Trophoblast cell (in vitro differentiated cells and primary cell): ENCODE results near the gene TOM1L2.

Source experiments
- DNase-seq, 2 donors: peaks; one replicate each; pipeline ENCODE4 v3.0.0-alpha.2; 2016
- H2AFZ ChIP-seq: 2 replicates; pipeline ENCODE4 v1.6.1; 2013; ENCODE audit warnings: low read length, moderate library complexity, mild to moderate bottlenecking; ENCODE audit not compliant: insufficient read depth, poor library complexity
- H2AK5ac ChIP-seq: 2 replicates; pipeline ENCODE4 v1.6.1; 2013; ENCODE audit warnings: mild to moderate bottlenecking, low read length
- H2BK120ac ChIP-seq: 2 replicates; pipeline ENCODE4 v1.6.1; 2013; ENCODE audit warnings: low read length, mild to moderate bottlenecking, moderate library complexity; ENCODE audit not compliant: insufficient read depth, poor library complexity
- H2BK12ac ChIP-seq: 2 replicates; pipeline ENCODE4 v1.6.1; 2013; ENCODE audit warnings: mild to moderate bottlenecking, low read length, moderate library complexity
- H2BK5ac ChIP-seq: 2 replicates; pipeline ENCODE4 v1.6.1; 2013; ENCODE audit warnings: low read length, low read depth, moderate library complexity, mild to moderate bottlenecking; ENCODE audit not compliant: poor library complexity
- H3K14ac ChIP-seq: 2 replicates; pipeline ENCODE4 v1.6.1; 2013; ENCODE audit warnings: mild to moderate bottlenecking, low read length
- H3K18ac ChIP-seq: 2 replicates; pipeline ENCODE4 v1.6.1; 2013; ENCODE audit warnings: mild to moderate bottlenecking, low read length
- H3K23ac ChIP-seq: 2 replicates; pipeline ENCODE4 v1.6.1; 2013; ENCODE audit warnings: low read length
- H3K27ac ChIP-seq: 2 replicates; pipeline ENCODE4 v1.5.1; 2013; ENCODE audit warnings: low read depth, mild to moderate bottlenecking, inconsistent platforms, low read length, moderate library complexity
- H3K27me3 ChIP-seq: 2 replicates; pipeline ENCODE4 v1.6.1; 2013; ENCODE audit warnings: inconsistent platforms, mild to moderate bottlenecking, low read length, moderate library complexity; ENCODE audit not compliant: insufficient read depth
- H3K36me3 ChIP-seq, 2 experiments: 1 replicate in 1 of 2; 2 replicates in 1 of 2; pipeline ENCODE4 v1.6.1; 2013; ENCODE audit warnings: low read length in 2 of 2, mild to moderate bottlenecking in 2 of 2, moderate library complexity in 1 of 2; ENCODE audit not compliant: insufficient read depth in 2 of 2, control insufficient read depth in 1 of 2
- H3K4ac ChIP-seq: 2 replicates; pipeline ENCODE4 v1.6.1; 2013; ENCODE audit warnings: low read depth, mild to moderate bottlenecking, low read length, moderate library complexity
- H3K4me1 ChIP-seq, 2 experiments: 1 replicate in 1 of 2; 2 replicates in 1 of 2; pipeline ENCODE4 v1.6.1; 2013; ENCODE audit warnings: low read length in 2 of 2, mild to moderate bottlenecking in 2 of 2, moderate library complexity in 1 of 2; ENCODE audit not compliant: insufficient read depth in 2 of 2, control insufficient read depth in 1 of 2
- H3K4me2 ChIP-seq: 2 replicates; pipeline ENCODE4 v1.6.1; 2013; ENCODE audit warnings: inconsistent platforms, mild to moderate bottlenecking, low read length, moderate library complexity
- H3K4me3 ChIP-seq: 2 replicates; pipeline ENCODE4 v1.5.1; 2013; ENCODE audit warnings: mild to moderate bottlenecking, low read depth, low read length, inconsistent platforms
- H3K79me1 ChIP-seq: one replicate; pipeline ENCODE4 v1.6.1; 2013; ENCODE audit warnings: low read length
- H3K79me2 ChIP-seq: 2 replicates; pipeline ENCODE4 v1.6.1; 2013; ENCODE audit warnings: low read length, mild to moderate bottlenecking; ENCODE audit not compliant: control insufficient read depth, insufficient read depth, poor library complexity
- H3K9ac ChIP-seq: 2 replicates; pipeline ENCODE4 v1.6.1; 2013; ENCODE audit warnings: mild to moderate bottlenecking, low read length
- H3K9me3 ChIP-seq: 2 replicates; pipeline ENCODE4 v1.6.1; 2013; ENCODE audit warnings: low read depth, mild to moderate bottlenecking, control low read depth, inconsistent platforms, low read length; ENCODE audit not compliant: insufficient read depth
- H4K12ac ChIP-seq: 2 replicates; pipeline ENCODE4 v1.6.1; 2013; ENCODE audit warnings: low read depth, mild to moderate bottlenecking, low read length, moderate library complexity
- H4K8ac ChIP-seq: 2 replicates; pipeline ENCODE4 v1.6.1; 2013; ENCODE audit warnings: low read depth, mild to moderate bottlenecking, low read length, moderate library complexity
- H4K91ac ChIP-seq: one replicate; pipeline ENCODE4 v1.6.1; 2013; ENCODE audit warnings: low read depth, mild to moderate bottlenecking, low read length, moderate library complexity
- WGBS: extraction: QIAGEN DNeasy Blood & Tissue Kit; methylation state at CpG from one replicate; pipeline ENCODE4 v1.1.7; 2013; ENCODE audit warnings: missing lambda C conversion rate; ENCODE audit not compliant: insufficient read length, insufficient coverage; ENCODE audit errors: extremely low coverage; 5-methylcytosine and 5-hydroxymethylcytosine counted together

The TOM1L2 gene

GRCh38 chr17:17990282-17990681 lies 18.1 kb upstream of the TOM1L2 start:
- no peaks in the 10 kb centered on the region for H3K9me3 ChIP-seq
- no peak overlapping the region for H4K8ac ChIP-seq
- H3K27ac ChIP-seq: no peak overlapping the region
- H3K79me2 ChIP-seq: no peaks in the 10 kb centered on the region
- no peak overlapping the region for H3K23ac ChIP-seq
- H2BK120ac ChIP-seq: no peak overlapping the region
- no peak overlapping the region for H3K18ac ChIP-seq
- no peak overlapping the region for H3K9ac ChIP-seq
- no peaks in the 10 kb centered on the region for H3K36me3 ChIP-seq
- peak; percentile 66 to 69 for DNase-seq
- H2BK5ac ChIP-seq: no peak overlapping the region
- H3K4ac ChIP-seq: no peak overlapping the region
- H3K4me2 ChIP-seq: no peak overlapping the region
- H4K91ac ChIP-seq: peak overlapping the region; percentile 34
- peaks cover 31 to 35% of the 10 kb centered on the region in 2 experiments for H3K4me1 ChIP-seq
- peak overlapping the region; percentile 40 for H3K4me3 ChIP-seq
- H2BK12ac ChIP-seq: no peak overlapping the region
- no peak overlapping the region for H4K12ac ChIP-seq
- H3K27me3 ChIP-seq: no peaks in the 10 kb centered on the region
- peaks cover 11% of the 10 kb centered on the region for H3K79me1 ChIP-seq
- no peak overlapping the region for H3K14ac ChIP-seq
- no CpG with 5 or more reads among the region's 2 CpGs for WGBS
- no peak overlapping the region for H2AFZ ChIP-seq
- H2AK5ac ChIP-seq: peak overlapping the region; percentile 66

- peak overlapping the region; percentile 44 for H2AK5ac ChIP-seq
- no CpG with 5 or more reads among the region's 10 CpGs for WGBS
Measured at GRCh38 chr17:17989618-17990017, 17.4 kb upstream of the TOM1L2 start.

GRCh38 chr17:17989081-17989480 lies 16.9 kb upstream of the TOM1L2 start:
- peaks cover 6% of the 10 kb centered on the region for H3K79me1 ChIP-seq
- no peak overlapping the region for H2BK12ac ChIP-seq
- H4K12ac ChIP-seq: no peak overlapping the region
- H2AK5ac ChIP-seq: no peak overlapping the region
- H3K4me1 ChIP-seq: peaks cover 20 to 24% of the 10 kb centered on the region in 2 experiments
- no peaks in the 10 kb centered on the region for H3K9me3 ChIP-seq
- H3K4me2 ChIP-seq: no peak overlapping the region
- H3K23ac ChIP-seq: no peak overlapping the region
- no peaks in the 10 kb centered on the region for H3K27me3 ChIP-seq
- peak in 1 of 2 donors; percentile 13 for DNase-seq
- H2BK5ac ChIP-seq: no peak overlapping the region
- H3K36me3 ChIP-seq: no peaks in the 10 kb centered on the region
- no peak overlapping the region for H3K18ac ChIP-seq
- H3K14ac ChIP-seq: no peak overlapping the region
- H3K27ac ChIP-seq: no peak overlapping the region
- no peak overlapping the region for H4K91ac ChIP-seq
- no peaks in the 10 kb centered on the region for H3K79me2 ChIP-seq
- no peak overlapping the region for H3K4me3 ChIP-seq
- H4K8ac ChIP-seq: no peak overlapping the region
- no peak overlapping the region for H2AFZ ChIP-seq
- H2BK120ac ChIP-seq: no peak overlapping the region
- no CpG with 5 or more reads among the region's 9 CpGs for WGBS
- H3K4ac ChIP-seq: no peak overlapping the region
- H3K9ac ChIP-seq: no peak overlapping the region

More at GRCh38 chr17:17989618-17990017, 17.4 kb upstream of the TOM1L2 start:
- no peak for DNase-seq
- Histone ChIP-seq H2BK5ac (no peak overlapping the region), H3K36me3 (no peaks in the 10 kb centered on the region), H3K14ac (no peak overlapping the region), H2BK12ac (peak overlapping the region; percentile 33), H3K23ac (no peak overlapping the region), H3K18ac (no peak overlapping the region), H3K9me3 (no peaks in the 10 kb centered on the region), H3K4me3 (no peak overlapping the region), H3K4me2 (no peak overlapping the region), H3K4ac (no peak overlapping the region), H3K9ac (no peak overlapping the region), H2AFZ (no peak overlapping the region), H3K27ac (no peak overlapping the region), H4K8ac (no peak overlapping the region), H4K12ac (no peak overlapping the region), H3K79me1 (peaks cover 11% of the 10 kb centered on the region), H3K79me2 (no peaks in the 10 kb centered on the region), H4K91ac (peak overlapping the region; percentile 34), H2BK120ac (no peak overlapping the region), H3K27me3 (no peaks in the 10 kb centered on the region), H3K4me1 (peaks cover 25 to 29% of the 10 kb centered on the region in 2 experiments)

- WGBS: no CpG with 5 or more reads among the region's 7 CpGs
- H2BK120ac ChIP-seq: no peak overlapping the region
- peaks cover 16 to 20% of the 10 kb centered on the region in 2 experiments for H3K4me1 ChIP-seq
- no peak overlapping the region for H3K27ac ChIP-seq
- H2BK12ac ChIP-seq: no peak overlapping the region
- no peaks in the 10 kb centered on the region for H3K9me3 ChIP-seq
- no peak overlapping the region for H3K23ac ChIP-seq
- H3K79me2 ChIP-seq: no peaks in the 10 kb centered on the region
- H3K36me3 ChIP-seq: no peaks in the 10 kb centered on the region
- H3K18ac ChIP-seq: no peak overlapping the region
- H3K4me3 ChIP-seq: no peak overlapping the region
- DNase-seq: peak; percentile 57 to 68
- no peak overlapping the region for H4K8ac ChIP-seq
- H2AK5ac ChIP-seq: no peak overlapping the region
- no peaks in the 10 kb centered on the region for H3K79me1 ChIP-seq
- no peaks in the 10 kb centered on the region for H3K27me3 ChIP-seq
- no peak overlapping the region for H2AFZ ChIP-seq
- no peak overlapping the region for H2BK5ac ChIP-seq
- no peak overlapping the region for H3K4ac ChIP-seq
- no peak overlapping the region for H3K14ac ChIP-seq
- no peak overlapping the region for H4K12ac ChIP-seq
- no peak overlapping the region for H3K4me2 ChIP-seq
- H4K91ac ChIP-seq: no peak overlapping the region
- no peak overlapping the region for H3K9ac ChIP-seq
Measured at GRCh38 chr17:17988427-17988945, 16.3 kb upstream of the TOM1L2 start.
